GM19023 (cell line): Measurements from ENCODE around the gene DEF6.

Experiments
- ATAC-seq: cut with Tn5 transposase; IDR thresholded peaks from one replicate; pipeline ENCODE4 v1.9.1; 2021; ENCODE audit warnings: mild to moderate bottlenecking, moderate library complexity; ENCODE audit not compliant: unreplicated experiment

Gene DEF6

GRCh38 chr6:35370124-35370741, 72.6 kb downstream of the DEF6 start:
- peak; percentile 64 for ATAC-seq

- ATAC-seq = no peak
Observed at GRCh38 chr6:35370785-35371493, 73.3 kb downstream of the DEF6 start.
